ENCODE measurements around the gene PTRH2. TPM values are rescaled to one million over a fixed set of nuclear protein-coding genes. Genes with fewer than 3 reads are reported as not detected.

Gene PTRH2
- total RNA-seq, 1 donor from 2014 or later: 125 TPM

DNA sequence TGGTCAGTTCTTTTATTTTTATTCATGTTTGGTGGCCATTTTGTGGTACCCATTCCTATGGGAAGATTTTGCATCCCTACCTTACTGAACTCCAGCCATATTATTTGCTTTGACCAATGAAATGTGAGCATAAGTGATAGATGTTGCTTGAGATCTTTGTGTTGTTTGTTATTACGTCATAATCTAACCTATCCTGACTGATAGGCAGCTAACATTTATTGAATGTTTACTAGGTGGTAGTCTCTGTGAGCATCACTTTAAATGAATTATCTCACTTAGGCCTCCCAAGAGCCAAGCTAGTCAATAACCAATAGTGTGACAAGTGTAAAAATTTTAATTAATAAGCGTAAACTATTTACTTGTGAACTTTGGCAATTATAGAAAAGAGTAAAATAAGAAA, 37.8 kb upstream of the PTRH2 start:
- TF ChIP-seq CTCF (IDR thresholded peaks at IDR 0.05): no peak
- Histone ChIP-seq H3K36me3 (peaks cover 3% of the 10 kb centered on the region in 2 donors), H3K9me3 (no peaks in the 10 kb centered on the region), H3K27ac (no peak overlapping the region), H3K4me1 (no peaks in the 10 kb centered on the region), H3K4me3 (no peak overlapping the region), H3K27me3 (no peaks in the 10 kb centered on the region)
- DNase-seq (ENCODE audit: low spot score in 2 of 2): no peak
- intact Hi-C loops (cut with DNase I): no loop called here

DNA sequence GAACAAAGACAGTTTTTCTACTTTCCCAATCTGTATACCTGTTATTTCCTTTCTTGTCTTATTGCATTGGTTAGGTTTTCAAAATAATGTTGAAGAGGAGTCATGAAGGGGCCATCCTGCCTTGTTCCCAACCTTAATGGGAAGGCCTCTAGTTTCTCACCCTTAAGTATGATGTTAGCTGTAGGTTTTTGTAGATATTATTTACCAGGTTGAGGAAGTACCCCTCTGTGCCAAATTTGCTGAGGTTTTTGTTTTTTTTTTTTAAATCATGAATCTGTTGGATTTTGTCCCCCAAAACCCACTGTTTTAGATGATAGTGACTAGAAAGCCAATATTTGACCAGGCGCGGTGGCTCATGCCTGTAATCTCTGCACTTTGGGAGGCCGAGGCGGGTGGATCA, 36.6 kb upstream of the PTRH2 start:
- no peak overlapping the region for H3K27ac ChIP-seq
- no peaks in the 10 kb centered on the region for H3K9me3 ChIP-seq
- no peaks in the 10 kb centered on the region for H3K4me1 ChIP-seq
- intact Hi-C loops (cut with DNase I): no loop called here
- no peak for TF ChIP-seq CTCF (IDR thresholded peaks at IDR 0.05)
- no peak overlapping the region for H3K4me3 ChIP-seq
- no peaks in the 10 kb centered on the region for H3K27me3 ChIP-seq
- peaks cover 3 to 5% of the 10 kb centered on the region in 2 donors for H3K36me3 ChIP-seq
- no peak for DNase-seq (ENCODE audit: low spot score in 2 of 2)

- no peaks in the 10 kb centered on the region for H3K9me3 ChIP-seq
- H3K27ac ChIP-seq: no peak overlapping the region
- H3K36me3 ChIP-seq: peaks cover 10 to 40% of the 10 kb centered on the region in 2 donors
- no peaks in the 10 kb centered on the region for H3K27me3 ChIP-seq
- H3K4me1 ChIP-seq: no peaks in the 10 kb centered on the region
- no peak for TF ChIP-seq CTCF (IDR thresholded peaks at IDR 0.05)
- DNase-seq (ENCODE audit: low spot score in 2 of 2): no peak
- intact Hi-C loops (cut with DNase I): no loop called here
- H3K4me3 ChIP-seq: no peak overlapping the region
These were observed 30.1 kb upstream of the PTRH2 start for GRCh38 chr17:59737324-59737723.

GRCh38 chr17:59734226-59734625, 27.0 kb upstream of the PTRH2 start:
- H3K4me3 ChIP-seq: no peak overlapping the region

DNA sequence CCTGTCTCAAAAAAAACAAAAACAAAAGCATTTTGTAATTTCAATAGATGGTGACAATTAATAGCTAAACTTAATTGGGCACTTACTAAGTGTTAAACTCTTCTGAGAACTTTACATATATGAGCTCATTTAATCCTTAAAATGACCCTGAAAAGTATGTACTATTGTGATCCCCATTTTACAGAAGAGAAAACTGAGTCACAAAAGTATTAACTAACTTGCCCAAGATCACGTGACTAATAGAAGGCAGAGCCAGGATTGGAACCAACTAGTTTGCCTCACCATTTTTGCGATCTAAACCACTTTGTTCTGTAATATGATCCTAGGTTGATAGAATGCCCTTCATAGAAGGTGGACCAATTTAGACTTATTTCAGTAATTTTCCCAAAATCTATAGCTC, 26.5 kb upstream of the PTRH2 start:
- no peak for TF ChIP-seq CTCF (IDR thresholded peaks at IDR 0.05)
- H3K4me1 ChIP-seq: no peaks in the 10 kb centered on the region
- DNase-seq (ENCODE audit: low spot score in 2 of 2): no peak
- peaks cover 7 to 34% of the 10 kb centered on the region in 2 donors for H3K36me3 ChIP-seq
- H3K27me3 ChIP-seq: no peaks in the 10 kb centered on the region
- no peak overlapping the region for H3K4me3 ChIP-seq
- intact Hi-C loops (cut with DNase I): no loop called here
- H3K9me3 ChIP-seq: no peaks in the 10 kb centered on the region
- no peak overlapping the region for H3K27ac ChIP-seq

More at GRCh38 chr17:59734226-59734625, 27.0 kb upstream of the PTRH2 start:
- Histone ChIP-seq H3K36me3 (peaks cover 7 to 37% of the 10 kb centered on the region in 2 donors), H3K27ac (no peak overlapping the region), H3K4me1 (no peaks in the 10 kb centered on the region), H3K27me3 (no peaks in the 10 kb centered on the region), H3K9me3 (no peaks in the 10 kb centered on the region)
- no peak for TF ChIP-seq CTCF (IDR thresholded peaks at IDR 0.05)
- no peak for DNase-seq (ENCODE audit: low spot score in 2 of 2)
- intact Hi-C loops (cut with DNase I): no loop called here

DNA sequence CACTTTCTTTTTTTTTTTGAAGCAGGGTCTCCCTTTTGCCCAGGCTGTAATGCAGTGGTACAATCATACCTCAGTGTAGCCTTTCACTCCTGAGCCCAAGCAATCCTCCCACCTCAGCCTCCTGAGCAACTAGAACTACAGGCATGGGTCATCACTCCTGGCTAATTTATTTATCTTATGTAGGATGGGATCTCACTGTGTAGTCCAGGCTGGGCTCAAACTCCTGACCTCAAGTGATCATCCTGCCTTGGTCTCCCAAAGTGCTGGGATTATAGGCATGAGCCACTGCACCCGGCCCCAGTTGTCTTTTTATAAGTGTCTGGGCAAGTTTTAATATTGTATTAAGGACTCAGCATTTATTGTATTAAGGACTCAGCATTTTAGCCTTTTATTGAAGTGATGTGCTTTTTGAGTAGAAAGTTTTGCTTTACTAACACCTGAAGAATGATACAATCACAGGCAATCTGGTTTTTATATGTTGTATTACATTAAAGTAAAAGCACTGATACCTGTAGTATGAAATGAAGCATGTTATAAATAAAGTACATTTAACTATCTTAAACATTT, 23.1 kb upstream of the PTRH2 start:
- no peak for DNase-seq (ENCODE audit: low spot score in 2 of 2)
- intact Hi-C loops (cut with DNase I): no loop called here
- Histone ChIP-seq H3K9me3 (no peaks in the 10 kb centered on the region), H3K4me1 (peaks cover 0 to 7% of the 10 kb centered on the region in 2 donors), H3K27ac (no peak overlapping the region), H3K4me3 (no peak overlapping the region), H3K36me3 (peaks cover 0 to 9% of the 10 kb centered on the region in 2 donors), H3K27me3 (no peaks in the 10 kb centered on the region)
- no peak for TF ChIP-seq CTCF (IDR thresholded peaks at IDR 0.05)

Data from ascending aorta (tissue), 2 donors.